SK-N-SH treated with all-trans-retinoic acid at 6 μM for 48 hours (cell line): ENCODE results near the gene SH3BGRL2.

Experiments used
- ATAC-seq: fragments of 200-7000 bp; cut with Tn5 transposase; 3 replicates; pipeline ENCODE4 v1.9.1; 2020; ENCODE audit warnings: mild to moderate bottlenecking, moderate library complexity
- ARNTL ChIP-seq: fragments of 450-650 bp; formaldehyde crosslinking; IDR thresholded peaks from 2 replicates; pipeline ENCODE4 v1.5.0; 2020; ENCODE audit warnings: low read depth, mild to moderate bottlenecking, moderate library complexity, borderline replicate concordance
- CSDC2 ChIP-seq: fragments of 250-450 bp; sonication (Bioruptor Pico); IDR thresholded peaks from 2 replicates; pipeline ENCODE4 v1.5.0; 2020; ENCODE audit warnings: mild to moderate bottlenecking, moderate library complexity
- ESRRG ChIP-seq: fragments of 250-450 bp; sonication (Bioruptor Pico); IDR thresholded peaks from 2 replicates; pipeline ENCODE4 v1.6.1; 2021; ENCODE audit warnings: mild to moderate bottlenecking
- GLIS3 ChIP-seq: fragments of 250-450 bp; sonication (Bioruptor Pico); IDR thresholded peaks from 2 replicates; pipeline ENCODE4 v1.5.0; 2020; ENCODE audit warnings: mild to moderate bottlenecking, moderate library complexity
- OSR1 ChIP-seq: fragments of 250-450 bp; sonication (Bioruptor Pico); IDR thresholded peaks from 2 replicates; pipeline ENCODE4 v1.8.0; 2022; ENCODE audit warnings: moderate library complexity, mild to moderate bottlenecking, inconsistent platforms
- PPARA ChIP-seq: fragments of 250-450 bp; sonication (Bioruptor Pico); IDR thresholded peaks from 2 replicates; pipeline ENCODE4 v1.5.0; 2020; ENCODE audit warnings: mild to moderate bottlenecking, borderline replicate concordance
- RARB ChIP-seq: fragments of 250-450 bp; sonication (Bioruptor Pico); IDR thresholded peaks from 2 replicates; pipeline ENCODE4 v1.8.0; 2021; ENCODE audit warnings: mild to moderate bottlenecking, moderate library complexity
- SNAI2 ChIP-seq: fragments of 250-450 bp; sonication (Bioruptor Pico); IDR thresholded peaks from 2 replicates; pipeline ENCODE4 v1.5.0; 2020; ENCODE audit warnings: mild to moderate bottlenecking, moderate library complexity
- TCF4 ChIP-seq: fragments of 250-450 bp; sonication (Bioruptor Pico); IDR thresholded peaks from 2 replicates; pipeline ENCODE4 v1.8.0; 2021; ENCODE audit warnings: mild to moderate bottlenecking, moderate library complexity, borderline replicate concordance
- TOX ChIP-seq: fragments of 250-450 bp; sonication (Bioruptor Pico); IDR thresholded peaks from 2 replicates; pipeline ENCODE4 v1.8.0; 2021; ENCODE audit warnings: mild to moderate bottlenecking, moderate library complexity, borderline replicate concordance
- ZC3H10 ChIP-seq: fragments of 250-450 bp; sonication (Bioruptor Pico); IDR thresholded peaks from 2 replicates; pipeline ENCODE4 v1.5.1; 2021; ENCODE audit warnings: mild to moderate bottlenecking, moderate library complexity
- ZFP30 ChIP-seq: fragments of 450-650 bp; formaldehyde crosslinking; IDR thresholded peaks from 2 replicates; pipeline ENCODE4 v1.5.0; 2022; ENCODE audit warnings: mild to moderate bottlenecking, moderate library complexity
- ZNF565 ChIP-seq: fragments of 450-650 bp; formaldehyde crosslinking; conservative IDR thresholded peaks from 2 replicates; pipeline ENCODE4 v1.5.0; 2020; ENCODE audit warnings: low read depth, mild to moderate bottlenecking, moderate library complexity
- ZNF70 ChIP-seq: fragments of 450-650 bp; formaldehyde crosslinking; IDR thresholded peaks from 2 replicates; pipeline ENCODE4 v1.5.0; 2020; ENCODE audit warnings: mild to moderate bottlenecking, moderate library complexity
- ZNF8 ChIP-seq: fragments of 450-650 bp; formaldehyde crosslinking; IDR thresholded peaks from 2 replicates; pipeline ENCODE4 v1.5.0; 2020; ENCODE audit warnings: mild to moderate bottlenecking, moderate library complexity
- TF ChIP-seq, protein P1 (sequence below): fragments of 250-450 bp; sonication (Bioruptor Pico); IDR thresholded peaks from 2 replicates; pipeline ENCODE4 v1.5.0; 2020; ENCODE audit warnings: mild to moderate bottlenecking, moderate library complexity
- TF ChIP-seq, protein P2 (sequence below): fragments of 250-450 bp; sonication (Bioruptor Pico); IDR thresholded peaks from 2 replicates; pipeline ENCODE4 v1.8.0; 2020; ENCODE audit warnings: mild to moderate bottlenecking, moderate library complexity, borderline replicate concordance
- TF ChIP-seq, protein P3 (sequence below): fragments of 250-450 bp; sonication (Bioruptor Pico); IDR thresholded peaks from 2 replicates; pipeline ENCODE4 v1.5.1; 2020; ENCODE audit warnings: low read depth, mild to moderate bottlenecking, moderate library complexity
- TF ChIP-seq, protein P4 (sequence below): fragments of 250-450 bp; sonication (Bioruptor Pico); IDR thresholded peaks from 2 replicates; pipeline ENCODE4 v1.8.0; 2021; ENCODE audit warnings: low read depth, mild to moderate bottlenecking, moderate library complexity, borderline replicate concordance
- TF ChIP-seq, protein P5 (sequence below): fragments of 250-450 bp; sonication (Bioruptor Pico); IDR thresholded peaks from 2 replicates; pipeline ENCODE4 v1.5.1; 2021; ENCODE audit warnings: mild to moderate bottlenecking, moderate library complexity

The SH3BGRL2 gene

DNA sequence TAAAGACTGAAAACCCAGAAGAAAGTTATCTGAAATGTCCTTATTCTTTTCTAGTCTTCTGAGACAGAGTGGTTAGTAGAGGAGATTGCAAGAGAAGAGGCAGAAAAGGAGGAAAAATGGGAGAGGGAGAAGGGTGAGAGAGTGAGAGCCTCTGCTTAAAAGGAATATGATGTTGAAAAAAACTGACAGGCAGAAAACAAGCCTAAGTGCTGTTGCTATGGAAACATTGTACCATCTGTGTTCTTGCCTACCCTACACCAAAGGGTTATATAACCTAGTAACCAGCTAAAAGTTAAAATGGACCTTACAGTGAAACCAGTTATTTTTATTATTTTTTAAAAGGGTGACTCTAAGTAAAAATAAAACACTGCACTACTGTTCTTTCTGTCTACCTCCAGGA, 28.3 kb upstream of the SH3BGRL2 start:
- no peak for TF ChIP-seq ZC3H10
- no peak for TF ChIP-seq CSDC2 (CRISPR knock-in tag)
- TF ChIP-seq, protein P1, sequence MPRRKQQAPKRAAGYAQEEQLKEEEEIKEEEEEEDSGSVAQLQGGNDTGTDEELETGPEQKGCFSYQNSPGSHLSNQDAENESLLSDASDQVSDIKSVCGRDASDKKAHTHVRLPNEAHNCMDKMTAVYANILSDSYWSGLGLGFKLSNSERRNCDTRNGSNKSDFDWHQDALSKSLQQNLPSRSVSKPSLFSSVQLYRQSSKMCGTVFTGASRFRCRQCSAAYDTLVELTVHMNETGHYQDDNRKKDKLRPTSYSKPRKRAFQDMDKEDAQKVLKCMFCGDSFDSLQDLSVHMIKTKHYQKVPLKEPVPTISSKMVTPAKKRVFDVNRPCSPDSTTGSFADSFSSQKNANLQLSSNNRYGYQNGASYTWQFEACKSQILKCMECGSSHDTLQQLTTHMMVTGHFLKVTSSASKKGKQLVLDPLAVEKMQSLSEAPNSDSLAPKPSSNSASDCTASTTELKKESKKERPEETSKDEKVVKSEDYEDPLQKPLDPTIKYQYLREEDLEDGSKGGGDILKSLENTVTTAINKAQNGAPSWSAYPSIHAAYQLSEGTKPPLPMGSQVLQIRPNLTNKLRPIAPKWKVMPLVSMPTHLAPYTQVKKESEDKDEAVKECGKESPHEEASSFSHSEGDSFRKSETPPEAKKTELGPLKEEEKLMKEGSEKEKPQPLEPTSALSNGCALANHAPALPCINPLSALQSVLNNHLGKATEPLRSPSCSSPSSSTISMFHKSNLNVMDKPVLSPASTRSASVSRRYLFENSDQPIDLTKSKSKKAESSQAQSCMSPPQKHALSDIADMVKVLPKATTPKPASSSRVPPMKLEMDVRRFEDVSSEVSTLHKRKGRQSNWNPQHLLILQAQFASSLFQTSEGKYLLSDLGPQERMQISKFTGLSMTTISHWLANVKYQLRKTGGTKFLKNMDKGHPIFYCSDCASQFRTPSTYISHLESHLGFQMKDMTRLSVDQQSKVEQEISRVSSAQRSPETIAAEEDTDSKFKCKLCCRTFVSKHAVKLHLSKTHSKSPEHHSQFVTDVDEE (CRISPR knock-in tag) = no peak
- no peak for TF ChIP-seq TCF4 (CRISPR knock-in tag)
- TF ChIP-seq, protein P2, sequence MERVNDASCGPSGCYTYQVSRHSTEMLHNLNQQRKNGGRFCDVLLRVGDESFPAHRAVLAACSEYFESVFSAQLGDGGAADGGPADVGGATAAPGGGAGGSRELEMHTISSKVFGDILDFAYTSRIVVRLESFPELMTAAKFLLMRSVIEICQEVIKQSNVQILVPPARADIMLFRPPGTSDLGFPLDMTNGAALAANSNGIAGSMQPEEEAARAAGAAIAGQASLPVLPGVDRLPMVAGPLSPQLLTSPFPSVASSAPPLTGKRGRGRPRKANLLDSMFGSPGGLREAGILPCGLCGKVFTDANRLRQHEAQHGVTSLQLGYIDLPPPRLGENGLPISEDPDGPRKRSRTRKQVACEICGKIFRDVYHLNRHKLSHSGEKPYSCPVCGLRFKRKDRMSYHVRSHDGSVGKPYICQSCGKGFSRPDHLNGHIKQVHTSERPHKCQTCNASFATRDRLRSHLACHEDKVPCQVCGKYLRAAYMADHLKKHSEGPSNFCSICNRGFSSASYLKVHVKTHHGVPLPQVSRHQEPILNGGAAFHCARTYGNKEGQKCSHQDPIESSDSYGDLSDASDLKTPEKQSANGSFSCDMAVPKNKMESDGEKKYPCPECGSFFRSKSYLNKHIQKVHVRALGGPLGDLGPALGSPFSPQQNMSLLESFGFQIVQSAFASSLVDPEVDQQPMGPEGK = no peak
- TF ChIP-seq ARNTL (CRISPR knock-in tag) = no peak
- no peak for TF ChIP-seq PPARA (CRISPR knock-in tag)
- TF ChIP-seq TOX (CRISPR knock-in tag) = no peak
- no peak for TF ChIP-seq ZNF565 (CRISPR knock-in tag)
- no peak for TF ChIP-seq ZNF70 (CRISPR knock-in tag)
- no peak for TF ChIP-seq RARB (CRISPR knock-in tag)
- no peak for TF ChIP-seq ESRRG
- TF ChIP-seq, protein P3, sequence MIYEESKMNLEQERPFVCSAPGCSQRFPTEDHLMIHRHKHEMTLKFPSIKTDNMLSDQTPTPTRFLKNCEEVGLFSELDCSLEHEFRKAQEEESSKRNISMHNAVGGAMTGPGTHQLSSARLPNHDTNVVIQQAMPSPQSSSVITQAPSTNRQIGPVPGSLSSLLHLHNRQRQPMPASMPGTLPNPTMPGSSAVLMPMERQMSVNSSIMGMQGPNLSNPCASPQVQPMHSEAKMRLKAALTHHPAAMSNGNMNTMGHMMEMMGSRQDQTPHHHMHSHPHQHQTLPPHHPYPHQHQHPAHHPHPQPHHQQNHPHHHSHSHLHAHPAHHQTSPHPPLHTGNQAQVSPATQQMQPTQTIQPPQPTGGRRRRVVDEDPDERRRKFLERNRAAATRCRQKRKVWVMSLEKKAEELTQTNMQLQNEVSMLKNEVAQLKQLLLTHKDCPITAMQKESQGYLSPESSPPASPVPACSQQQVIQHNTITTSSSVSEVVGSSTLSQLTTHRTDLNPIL (CRISPR knock-in tag) = no peak
- no peak for TF ChIP-seq SNAI2 (CRISPR knock-in tag)
- no peak for TF ChIP-seq OSR1 (CRISPR knock-in tag)
- TF ChIP-seq, all 23 proteins: peak for 0
- peak; percentile 31; the same call in 1 of the 3 replicates for ATAC-seq

DNA sequence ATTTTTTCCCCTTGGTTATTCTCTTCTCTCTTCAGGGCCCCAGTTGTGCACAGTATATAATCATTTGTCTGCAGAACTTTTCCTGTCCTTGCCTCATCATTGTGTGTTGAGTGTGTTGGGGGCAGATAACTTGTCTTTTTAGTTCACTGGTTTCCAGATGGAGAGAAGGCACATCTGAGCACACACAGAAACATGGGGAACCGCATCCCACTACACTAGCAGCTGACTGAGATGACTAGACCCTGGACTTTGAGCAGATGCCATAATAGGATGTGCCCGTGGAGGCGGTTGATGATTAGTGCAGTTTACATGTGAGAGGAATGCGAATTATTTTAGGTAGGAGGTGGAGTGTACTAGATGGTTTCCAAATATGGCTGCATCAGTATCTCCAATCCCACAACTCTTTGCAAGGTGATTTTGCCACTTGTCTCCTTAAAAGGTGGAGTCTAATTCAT, 26.5 kb upstream of the SH3BGRL2 start:
- ATAC-seq = peak; percentile 60; the same call in 2 of the 3 replicates
- no peak for TF ChIP-seq GLIS3 (CRISPR knock-in tag)
- TF ChIP-seq PPARA (CRISPR knock-in tag) = no peak
- no peak for TF ChIP-seq TCF4 (CRISPR knock-in tag)
- no peak for TF ChIP-seq ESRRG
- TF ChIP-seq, protein P4, sequence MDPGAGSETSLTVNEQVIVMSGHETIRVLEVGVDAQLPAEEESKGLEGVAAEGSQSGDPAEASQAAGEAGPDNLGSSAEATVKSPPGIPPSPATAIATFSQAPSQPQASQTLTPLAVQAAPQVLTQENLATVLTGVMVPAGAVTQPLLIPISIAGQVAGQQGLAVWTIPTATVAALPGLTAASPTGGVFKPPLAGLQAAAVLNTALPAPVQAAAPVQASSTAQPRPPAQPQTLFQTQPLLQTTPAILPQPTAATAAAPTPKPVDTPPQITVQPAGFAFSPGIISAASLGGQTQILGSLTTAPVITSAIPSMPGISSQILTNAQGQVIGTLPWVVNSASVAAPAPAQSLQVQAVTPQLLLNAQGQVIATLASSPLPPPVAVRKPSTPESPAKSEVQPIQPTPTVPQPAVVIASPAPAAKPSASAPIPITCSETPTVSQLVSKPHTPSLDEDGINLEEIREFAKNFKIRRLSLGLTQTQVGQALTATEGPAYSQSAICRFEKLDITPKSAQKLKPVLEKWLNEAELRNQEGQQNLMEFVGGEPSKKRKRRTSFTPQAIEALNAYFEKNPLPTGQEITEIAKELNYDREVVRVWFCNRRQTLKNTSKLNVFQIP = no peak
- TF ChIP-seq, protein P1 (CRISPR knock-in tag) = no peak
- no peak for TF ChIP-seq ZNF8 (CRISPR knock-in tag)
- no peak for TF ChIP-seq ZFP30 (CRISPR knock-in tag)
- no peak for TF ChIP-seq SNAI2 (CRISPR knock-in tag)
- TF ChIP-seq ZNF565 (CRISPR knock-in tag) = no peak
- TF ChIP-seq, protein P5, sequence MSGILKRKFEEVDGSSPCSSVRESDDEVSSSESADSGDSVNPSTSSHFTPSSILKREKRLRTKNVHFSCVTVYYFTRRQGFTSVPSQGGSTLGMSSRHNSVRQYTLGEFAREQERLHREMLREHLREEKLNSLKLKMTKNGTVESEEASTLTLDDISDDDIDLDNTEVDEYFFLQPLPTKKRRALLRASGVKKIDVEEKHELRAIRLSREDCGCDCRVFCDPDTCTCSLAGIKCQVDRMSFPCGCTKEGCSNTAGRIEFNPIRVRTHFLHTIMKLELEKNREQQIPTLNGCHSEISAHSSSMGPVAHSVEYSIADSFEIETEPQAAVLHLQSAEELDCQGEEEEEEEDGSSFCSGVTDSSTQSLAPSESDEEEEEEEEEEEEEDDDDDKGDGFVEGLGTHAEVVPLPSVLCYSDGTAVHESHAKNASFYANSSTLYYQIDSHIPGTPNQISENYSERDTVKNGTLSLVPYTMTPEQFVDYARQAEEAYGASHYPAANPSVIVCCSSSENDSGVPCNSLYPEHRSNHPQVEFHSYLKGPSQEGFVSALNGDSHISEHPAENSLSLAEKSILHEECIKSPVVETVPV (CRISPR knock-in tag) = no peak
